T1000 (cell line): ENCODE measurements around the gene YIPF3.
A peak's percentile ranks its signal among the peaks of the same experiment; 100 is the strongest.
"Not testable (repeated sequence)": the region's sequence is repeated elsewhere in the genome, so short reads cannot be mapped to it uniquely, and the experiment has no call there.

Experiments
- DNase-seq: peaks from one replicate; lab custom pipeline; 2025; ENCODE audit warnings: mixed read lengths; lab: John Stamatoyannopoulos, UW

The YIPF3 gene

DNA sequence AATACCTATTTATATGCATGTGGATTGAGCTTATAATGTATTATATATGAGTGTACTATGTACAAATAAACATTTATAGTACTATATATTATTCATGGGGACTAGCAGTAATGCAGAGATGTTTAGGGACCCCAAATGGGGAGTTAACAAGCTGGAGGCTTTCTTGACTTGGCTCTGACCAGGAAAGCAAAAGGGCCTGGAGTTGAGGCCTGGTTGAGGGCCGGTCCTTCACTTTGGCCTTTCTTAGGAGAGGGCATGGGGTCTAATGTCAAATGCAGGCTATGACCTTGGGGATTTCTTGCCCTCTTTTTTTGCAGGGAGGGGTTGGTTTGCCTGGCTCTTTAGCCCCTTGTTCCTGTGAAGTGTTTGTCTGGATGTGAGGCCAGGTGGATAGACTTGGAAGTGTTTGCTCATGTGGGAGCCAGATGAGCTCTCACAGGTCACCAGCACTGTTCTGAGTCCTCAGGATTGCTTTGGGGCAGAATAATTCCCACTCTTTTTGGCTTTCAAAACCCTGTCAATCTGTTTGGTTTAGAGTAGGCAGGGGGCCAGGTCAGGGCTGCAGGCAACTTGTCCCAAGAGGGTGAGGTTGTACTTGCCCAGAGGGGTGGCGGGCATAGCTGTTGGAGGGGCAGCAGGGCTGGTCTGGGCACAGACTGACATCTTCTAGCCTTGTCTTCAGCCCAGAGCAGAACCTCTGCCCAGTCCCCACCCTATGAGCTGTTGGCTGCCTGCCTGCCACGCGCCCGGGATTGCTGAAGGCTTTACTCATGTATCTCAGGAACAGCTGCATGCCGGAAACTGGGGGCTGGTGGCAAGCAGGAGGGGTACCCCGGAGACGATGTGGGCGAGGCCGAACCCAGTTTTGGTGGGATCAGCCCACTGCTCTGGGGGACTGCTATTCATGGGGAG lies 24.7 kb downstream of the YIPF3 start:
- peak; percentile 20 for DNase-seq

DNA sequence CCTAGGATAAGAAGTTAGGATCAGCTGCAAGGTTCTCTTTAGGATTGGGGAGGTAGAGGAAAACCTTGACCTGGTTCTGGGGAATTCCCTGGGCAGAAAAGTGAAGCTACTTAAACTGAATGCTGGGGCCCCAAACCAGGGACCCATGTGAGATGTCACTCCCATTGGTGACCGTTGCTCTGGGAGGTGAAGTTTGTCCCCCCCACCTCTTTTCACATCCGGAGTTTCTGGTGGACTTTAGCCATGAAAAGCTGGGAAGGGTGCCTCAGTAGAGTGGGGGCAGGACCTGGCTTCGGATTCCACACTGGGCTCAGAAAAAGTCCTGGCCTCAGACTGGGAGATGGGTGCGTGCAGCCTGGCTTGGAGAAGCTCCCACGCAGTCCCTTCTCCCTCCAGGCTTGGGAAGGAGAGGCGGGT lies 26.2 kb downstream of the YIPF3 start:
- no peak for DNase-seq

DNA sequence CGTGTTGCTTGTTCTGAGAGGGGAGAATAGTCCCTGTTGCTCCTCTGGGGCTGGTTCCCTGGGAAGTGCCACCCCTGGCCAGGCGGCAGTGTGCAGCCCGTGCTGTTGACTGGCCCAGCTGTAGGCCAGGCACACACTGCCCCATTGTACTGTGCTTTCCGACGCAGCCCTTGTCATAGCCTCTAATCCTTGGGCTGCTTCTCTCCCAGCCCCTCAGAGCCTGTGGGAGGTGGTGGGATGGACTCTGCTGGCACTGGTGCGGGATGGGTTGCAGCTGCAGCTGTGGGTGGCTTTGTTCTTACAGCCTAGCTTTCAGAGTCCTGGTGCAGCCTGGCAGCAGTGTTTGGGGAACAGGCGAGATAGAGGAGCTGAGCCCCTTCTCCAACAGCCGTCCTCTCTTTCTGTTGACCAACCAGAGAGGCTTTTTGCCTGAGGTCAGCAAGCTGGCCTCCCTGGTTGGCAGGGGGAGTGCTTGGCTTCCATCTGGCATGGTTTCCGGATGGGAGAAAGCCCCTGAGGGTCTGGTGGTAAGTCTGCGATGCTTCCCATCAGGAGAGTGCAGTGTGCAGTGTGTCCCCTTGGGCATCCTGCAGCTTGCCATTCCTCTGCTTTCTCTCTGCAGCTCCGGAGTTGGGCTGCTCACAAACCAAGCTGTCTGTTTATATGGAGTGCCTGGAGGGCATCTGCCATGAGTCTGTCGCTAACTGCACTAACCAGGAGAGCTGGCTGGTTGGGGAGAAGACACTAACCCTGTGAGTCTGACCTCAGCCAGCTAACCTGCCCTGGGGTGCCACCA lies 27.3 kb downstream of the YIPF3 start:
- no peak for DNase-seq

DNA sequence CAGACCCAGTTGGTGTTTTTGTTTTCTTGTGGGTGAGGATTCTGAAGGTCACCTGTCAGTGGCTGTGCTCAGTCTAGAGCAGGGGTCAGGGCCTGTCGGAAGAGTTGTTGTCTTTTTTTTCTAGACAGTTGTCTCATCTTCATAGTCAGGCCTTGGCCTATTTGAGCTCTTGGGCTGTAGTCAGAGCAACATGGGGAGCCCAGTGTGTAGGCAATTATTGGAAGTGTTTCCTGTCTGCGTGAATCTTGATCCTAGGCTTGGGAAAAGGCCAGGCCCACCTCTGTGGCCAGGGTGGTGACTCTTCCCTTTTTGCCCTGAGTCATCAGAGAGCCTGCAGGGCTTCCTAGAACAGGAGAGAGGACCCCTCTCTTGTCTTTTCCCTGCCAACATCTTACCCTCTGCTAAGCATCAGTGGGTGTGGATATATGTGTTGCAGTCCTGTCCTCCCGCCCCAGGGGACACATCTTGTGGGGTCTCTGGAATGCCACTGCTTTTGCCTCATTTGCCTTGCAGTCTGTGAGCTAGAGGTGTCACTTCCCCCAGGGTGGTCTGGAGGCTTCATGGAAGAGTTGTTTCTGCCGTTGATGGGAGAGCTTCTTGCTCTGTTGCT lies 28.0 kb downstream of the YIPF3 start:
- DNase-seq = no peak

DNA sequence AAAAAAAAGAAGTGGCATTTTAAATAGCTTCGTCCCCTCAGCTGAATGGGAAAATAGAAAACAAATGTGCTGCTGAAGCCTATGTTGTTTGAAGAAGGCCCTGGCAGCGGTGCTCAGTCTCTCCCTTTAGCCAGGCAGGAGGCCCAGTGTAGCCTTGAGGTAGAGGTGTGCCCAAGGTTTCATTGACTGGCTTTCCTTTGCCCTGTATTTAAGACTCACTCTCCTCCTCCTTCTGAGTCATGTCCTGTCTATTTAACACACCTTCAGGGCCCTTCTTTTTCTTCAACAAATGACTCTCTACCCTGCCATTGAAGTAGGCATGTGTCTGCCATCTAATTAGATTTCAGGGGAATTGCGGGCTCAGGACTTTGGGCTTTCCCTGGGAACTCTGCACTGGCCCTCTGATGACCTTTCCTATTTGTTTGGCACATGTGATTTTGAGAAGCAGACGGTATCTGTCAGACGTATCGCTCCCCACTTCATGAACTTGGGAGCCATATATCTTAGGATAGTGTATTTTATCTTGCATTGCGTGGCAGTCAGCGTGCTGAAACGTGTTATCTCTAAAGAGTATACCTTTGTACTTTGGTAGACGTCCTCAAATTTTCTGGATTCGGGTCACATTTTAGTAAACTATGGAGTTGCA lies 35.0 kb downstream of the YIPF3 start:
- DNase-seq = no peak

DNA sequence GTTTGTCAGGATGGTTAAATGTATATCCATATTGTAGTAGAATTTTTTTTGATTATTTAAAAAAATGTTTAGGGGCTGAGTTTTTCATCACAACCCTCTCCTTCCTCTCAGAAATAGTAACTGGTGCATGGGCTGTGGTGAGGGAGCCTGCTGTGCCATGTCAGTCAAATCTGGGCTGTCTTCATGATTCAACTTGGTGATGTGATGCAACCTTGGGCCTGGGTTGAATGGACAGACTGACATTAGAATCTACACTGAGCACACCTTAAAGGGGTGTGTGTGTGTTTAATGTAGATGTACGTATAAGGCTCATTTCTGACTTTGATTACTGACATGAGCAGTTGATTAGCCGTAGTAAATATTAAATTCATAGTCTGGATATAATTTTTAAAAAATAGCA lies 35.7 kb downstream of the YIPF3 start:
- no peak for DNase-seq

DNA sequence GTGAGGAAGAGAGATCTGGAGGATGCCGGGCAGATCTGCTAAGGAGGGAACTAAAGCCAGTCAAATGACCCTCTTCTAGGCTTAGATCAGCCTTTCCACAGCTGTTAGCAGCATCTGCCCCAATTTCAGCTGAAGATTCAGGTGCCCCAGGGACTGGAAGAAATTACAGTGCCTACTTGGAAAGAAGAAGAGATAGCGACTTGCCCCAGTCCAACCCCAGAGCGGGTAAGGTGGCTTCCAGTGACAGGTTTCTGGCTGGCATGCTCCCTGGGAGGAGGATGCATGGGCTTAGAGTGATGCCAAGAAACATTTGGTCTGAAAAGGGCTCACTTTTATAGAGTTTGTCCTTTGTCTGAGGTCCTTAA lies 38.7 kb downstream of the YIPF3 start:
- DNase-seq = no peak

DNA sequence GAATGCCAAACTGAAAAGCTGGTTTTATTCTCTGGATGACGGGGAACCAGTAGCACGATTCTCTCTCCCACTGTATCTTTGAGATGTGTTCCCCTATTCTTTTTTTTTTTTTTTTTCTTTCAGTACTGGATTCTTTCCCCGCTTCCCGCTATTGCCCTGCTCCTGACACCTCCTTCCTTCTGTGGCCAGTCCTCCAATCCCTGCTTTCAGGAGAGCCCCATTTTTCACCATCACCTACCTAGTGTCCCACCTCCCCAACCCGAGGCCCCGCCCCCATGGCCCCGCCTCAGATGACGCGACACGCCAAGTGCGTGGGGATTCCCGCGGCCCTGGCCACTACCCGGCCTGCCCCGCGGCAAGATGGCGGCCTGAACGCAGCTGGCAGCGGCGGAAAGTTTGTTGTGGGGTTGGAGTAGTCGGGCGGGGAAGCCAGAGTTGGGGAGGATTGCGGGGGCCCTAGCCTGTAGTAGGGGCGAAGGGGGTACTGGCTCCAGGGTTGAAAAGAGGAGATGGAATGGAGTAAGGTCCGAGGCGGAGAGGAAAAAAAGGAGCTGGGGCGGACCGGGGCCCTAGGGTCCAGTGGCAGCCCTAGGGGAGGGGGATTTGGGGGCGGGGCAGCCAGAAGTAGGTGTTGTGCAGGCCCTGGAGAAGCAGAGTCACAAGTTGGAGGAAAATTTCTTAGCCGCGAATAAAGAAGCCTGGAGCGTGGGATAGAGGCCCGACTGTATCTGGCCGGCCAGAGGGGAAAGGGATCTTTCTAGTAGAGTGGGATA lies 39.3 kb downstream of the YIPF3 start, which contains the start of gene TJAP1:
TJAP1 (plus strand) TSS at position 336 of the 773 bp plus-strand sequence. CDS start 21,432 bp downstream, outside the sequence.
- peak; percentile 85 for DNase-seq

DNA sequence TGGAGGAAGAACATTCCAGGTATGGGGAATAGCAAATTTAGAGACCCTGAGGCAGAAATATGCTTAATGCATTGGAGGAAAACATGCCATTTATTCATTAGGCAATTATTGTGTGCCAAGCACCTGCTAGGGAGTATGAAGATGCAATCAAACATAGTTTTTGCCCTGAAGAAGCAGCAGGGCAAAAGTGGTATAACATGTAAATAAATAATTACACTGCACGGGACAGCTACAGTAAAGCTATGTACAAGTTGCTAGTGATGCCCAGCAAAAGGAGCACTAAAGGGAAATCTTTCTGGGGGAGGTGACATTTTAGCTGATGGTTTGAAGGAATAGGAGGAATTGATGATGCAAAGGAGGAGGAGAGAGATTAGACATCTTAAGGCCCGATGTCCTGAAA lies 40.0 kb downstream of the YIPF3 start:
- no peak for DNase-seq

DNA sequence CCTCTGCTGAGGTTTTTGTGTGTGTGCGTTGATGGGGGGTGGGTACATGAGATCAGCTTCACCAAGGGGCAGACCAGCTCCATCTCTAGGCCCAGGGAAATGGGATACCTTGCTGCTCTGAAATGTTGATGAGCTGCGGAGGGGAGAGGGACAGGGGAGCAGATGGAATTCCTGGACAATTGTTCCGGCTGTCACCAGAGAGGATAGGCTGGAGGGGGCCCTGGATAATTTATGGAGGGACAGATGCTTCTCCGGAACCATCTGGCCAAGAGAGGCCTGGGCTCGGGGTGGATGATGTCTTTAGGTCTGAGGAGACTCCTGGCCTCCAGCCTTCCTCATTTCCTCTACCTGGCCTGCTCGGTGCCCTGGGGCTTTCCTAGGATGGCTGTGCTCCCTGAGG lies 41.2 kb downstream of the YIPF3 start:
- no peak for DNase-seq

DNA sequence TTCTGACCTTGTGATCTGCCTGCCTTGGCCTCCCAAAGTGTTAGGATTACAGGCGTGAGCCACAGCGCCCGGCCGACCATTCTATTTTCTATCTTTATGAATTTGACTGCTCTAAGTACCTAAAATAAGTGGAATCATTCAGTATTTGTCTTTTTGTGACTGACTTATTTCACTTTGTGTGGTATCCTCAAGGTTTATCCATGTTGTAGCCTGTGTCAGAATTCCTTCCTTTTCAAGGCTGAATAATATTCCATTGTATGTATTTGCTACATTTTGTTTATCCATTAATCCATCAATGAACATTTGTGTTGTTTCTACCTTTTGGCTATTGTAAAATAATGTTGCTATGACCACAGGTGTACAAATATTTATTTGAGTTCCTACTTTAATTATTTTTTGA lies 44.2 kb downstream of the YIPF3 start:
- DNase-seq = no peak

DNA sequence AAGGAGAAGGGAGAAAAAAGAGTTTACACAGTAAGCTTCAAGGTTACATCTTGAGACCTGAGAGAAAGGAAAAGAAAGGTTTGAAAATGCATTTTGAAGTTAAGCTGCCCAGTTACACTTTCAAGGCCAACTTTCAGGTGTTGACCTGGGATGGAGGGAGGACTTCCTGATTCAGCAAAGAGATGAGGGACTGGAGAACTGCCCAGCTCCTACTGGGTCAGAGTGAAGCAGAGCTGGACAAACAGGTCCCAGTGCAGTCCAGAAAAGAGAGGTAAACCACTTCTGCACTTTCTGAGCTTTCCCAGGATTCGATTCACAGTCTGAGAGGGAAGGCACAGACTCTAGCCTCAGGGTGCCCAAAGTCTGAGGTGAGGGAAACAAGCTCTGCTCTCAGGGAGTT lies 45.3 kb downstream of the YIPF3 start:
- DNase-seq = no peak

DNA sequence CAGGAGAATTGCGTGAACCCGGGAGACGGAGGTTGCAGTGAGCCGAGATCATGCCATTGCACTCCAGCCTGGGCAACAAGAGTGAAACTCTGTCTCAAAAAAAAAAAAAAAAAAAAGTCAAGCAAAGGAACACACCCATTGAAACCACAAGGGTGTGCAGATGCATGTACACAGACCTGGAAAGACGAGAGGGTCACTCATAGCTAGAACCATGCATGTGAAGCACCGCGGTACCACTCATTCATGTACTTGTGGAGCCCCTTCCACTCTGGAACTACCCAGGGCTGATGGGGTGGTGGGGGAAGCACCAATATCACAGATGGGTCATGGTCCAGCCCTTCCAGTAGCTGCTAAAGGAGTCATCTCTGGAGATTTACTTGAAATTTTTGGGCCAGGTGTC lies 46.8 kb downstream of the YIPF3 start:
- no peak for DNase-seq

DNA sequence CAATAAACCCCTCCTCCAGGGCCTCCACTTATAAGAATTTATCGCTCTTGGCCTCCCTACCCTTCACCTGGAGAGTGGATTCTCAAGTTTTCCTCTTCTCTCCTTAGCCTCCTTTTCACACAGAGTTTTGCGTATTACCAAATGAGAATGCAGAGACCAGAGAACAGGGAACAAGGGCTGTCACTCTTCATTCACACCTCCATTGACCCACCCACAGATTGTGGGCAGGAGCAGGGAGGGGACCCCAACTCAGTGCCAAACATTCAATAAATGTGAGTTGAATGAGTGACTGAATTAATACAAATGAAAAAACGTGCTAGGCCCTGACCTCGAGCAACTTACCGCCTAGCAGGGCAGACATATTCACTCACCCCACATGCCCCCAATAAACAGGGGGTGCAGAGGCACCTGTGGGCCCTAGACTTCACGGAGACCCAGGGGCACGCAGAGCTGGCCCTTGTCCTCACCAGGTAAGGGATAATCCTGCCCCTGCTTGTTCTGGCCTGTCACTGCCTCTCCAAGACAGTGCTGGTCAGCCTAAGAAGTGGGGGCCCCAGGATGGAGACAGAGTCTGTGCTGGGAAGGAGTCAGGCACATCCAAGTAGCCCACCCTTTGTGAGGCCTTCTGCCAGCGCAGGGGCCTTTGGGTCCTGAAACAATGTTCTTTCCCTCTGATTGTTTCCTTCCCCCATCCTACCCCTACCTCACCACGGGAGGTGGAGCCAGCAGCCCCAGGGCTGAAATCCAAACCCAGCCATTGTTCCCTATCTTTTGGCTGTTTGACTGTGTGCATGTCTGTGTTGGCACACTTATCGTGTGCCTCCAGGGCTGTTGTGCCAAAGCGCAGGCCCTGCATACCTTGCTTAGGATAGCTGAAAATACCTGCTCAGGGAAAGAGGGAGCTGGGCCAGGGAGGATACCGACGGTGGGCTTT lies 47.7 kb downstream of the YIPF3 start:
- no peak for DNase-seq

DNA sequence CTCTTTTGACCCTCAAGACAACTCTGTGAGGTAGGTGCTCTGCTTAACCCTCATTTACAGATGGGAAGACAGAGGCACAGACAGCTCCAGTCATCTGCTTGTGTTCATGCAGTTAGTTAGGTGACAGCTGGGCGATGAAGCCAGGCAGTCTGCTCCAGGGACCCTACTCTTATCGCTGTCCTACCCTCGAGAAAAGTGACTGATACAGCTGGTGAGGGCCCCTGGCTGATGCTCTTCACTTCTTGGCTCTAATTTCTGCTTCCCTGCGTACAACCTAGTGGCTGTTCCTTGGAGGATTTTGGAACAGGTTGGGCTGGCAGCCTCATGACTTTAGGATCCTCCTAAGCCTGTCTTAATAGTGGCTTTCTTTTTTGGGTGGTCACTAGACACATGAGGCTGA lies 48.5 kb downstream of the YIPF3 start:
- DNase-seq = no peak

DNA sequence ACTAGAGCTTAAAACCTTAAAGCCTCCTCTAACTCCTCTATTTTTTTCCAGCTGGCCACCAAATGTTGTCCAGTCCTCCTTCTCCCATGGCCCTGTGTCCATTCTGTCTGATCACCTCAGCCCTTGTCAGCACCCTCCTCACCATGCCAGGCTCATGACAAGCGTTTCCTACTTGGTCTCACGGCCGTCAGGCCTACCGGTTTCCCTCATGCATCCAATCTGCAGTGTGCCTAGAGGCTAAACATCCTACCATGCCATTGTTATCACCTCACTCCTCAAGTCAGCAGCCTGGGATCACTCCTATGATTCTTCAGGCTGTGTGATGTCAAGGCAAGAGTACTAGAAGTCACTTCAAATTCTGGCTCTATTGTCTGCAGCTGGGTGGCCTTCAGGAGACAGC lies 49.0 kb downstream of the YIPF3 start:
- DNase-seq = no peak

DNA sequence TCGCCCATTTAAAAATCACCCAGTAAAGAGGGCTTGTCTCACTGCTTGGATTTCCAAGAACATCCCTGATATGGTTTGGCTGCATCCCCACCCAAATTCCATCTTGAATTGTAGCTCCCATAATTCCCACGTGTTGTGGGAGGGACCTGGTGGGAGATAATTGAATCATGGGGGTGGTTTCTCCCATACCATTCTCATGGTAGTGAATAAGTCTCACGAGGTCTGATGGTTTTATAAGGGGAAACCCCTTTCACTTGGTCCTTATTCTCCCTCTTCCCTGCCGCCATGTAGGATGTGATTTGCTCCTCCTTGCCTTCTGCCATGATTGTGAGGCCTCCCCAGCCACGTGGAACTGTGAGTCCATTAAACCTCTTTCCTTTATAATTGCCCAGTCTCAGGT lies 49.5 kb downstream of the YIPF3 start:
- DNase-seq = not testable (repeated sequence)

DNA sequence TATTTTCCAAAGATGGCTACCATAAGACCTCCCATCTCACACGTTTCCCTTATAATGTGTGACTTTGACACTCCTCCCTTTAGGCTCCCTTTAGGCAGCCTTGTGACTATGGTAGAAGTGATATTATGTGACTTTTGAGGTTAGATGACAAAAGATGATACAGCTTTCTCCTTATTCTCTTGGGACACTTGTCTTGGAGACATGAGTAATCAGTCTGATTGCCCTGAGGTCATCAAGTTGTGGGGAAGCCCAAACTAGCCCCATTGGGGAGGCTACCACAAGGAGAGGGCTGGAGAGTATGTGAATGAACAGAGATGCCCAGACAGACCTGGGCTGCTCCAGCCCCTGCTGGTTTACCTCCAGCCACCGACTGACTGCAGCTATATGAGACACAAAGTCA lies 50.8 kb downstream of the YIPF3 start:
- no peak for DNase-seq

DNA sequence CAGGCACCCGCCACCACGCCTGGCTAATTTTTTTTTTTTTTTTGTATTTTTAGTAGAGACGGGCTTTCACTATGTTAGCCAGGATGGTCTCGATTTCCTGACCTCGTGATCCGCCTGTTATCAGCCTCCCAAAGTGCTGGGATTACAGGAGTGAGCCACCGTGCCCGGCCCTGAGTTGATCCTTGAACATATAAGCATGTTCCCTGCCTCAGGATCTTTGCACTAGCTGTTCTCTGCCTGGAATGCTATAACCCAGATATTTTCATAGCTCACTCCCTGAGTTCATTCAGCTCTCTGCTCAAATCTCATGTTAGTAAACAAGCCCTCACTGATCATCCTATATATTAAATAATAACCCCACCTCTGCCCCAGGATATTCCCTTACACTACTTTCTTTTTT lies 52.4 kb downstream of the YIPF3 start:
- no peak for DNase-seq

DNA sequence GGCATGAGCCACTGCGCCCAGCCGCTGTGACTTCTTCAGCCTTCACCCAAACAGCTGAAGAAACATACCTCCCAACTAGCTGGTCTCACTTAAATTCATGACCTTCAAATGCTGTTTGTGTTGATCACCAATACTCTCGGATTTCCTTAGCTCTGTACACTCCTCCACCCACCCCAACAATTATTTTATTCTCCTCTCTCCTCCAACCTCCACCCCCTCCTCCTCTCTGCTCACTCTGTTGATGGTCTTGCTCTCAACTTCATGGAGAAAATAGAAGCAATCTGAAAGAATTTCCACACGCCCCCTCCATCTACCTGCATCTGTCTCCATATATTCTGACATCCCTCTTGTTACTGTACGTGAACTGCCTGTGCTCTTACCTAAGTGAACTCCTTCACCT lies 54.8 kb downstream of the YIPF3 start:
- no peak for DNase-seq
